ENCODE results near the gene TTBK1. TPM values are rescaled to one million over a fixed set of nuclear protein-coding genes. Genes with fewer than 3 reads are reported as not detected.

Gene TTBK1
- total RNA-seq, 6 donors from 2014 or later, result 0.06 to 0.20 (median 0.11) TPM; not detected in 2

GRCh38 chr6:43282060-43282459 lies 38.8 kb downstream of the TTBK1 start:
- ATAC-seq (ENCODE audit: low FRiP score in 2 of 2) (no peak), DNase-seq (no peak)
- H3K4me3 ChIP-seq, result no peak overlapping the region
- H3K4me1 ChIP-seq, result peaks cover 0 to 10% (median 0%) of the 10 kb centered on the region in 4 donors
- no peaks in the 10 kb centered on the region for H3K36me3 ChIP-seq
- TF ChIP-seq POLR2AphosphoS5 (IDR thresholded peaks at IDR 0.05) (no peak), POLR2A (IDR thresholded peaks at IDR 0.05) (no peak), CTCF (IDR thresholded peaks at IDR 0.05) (no peak)
- no peaks in the 10 kb centered on the region for H3K9me3 ChIP-seq
- no peak overlapping the region for H3K27ac ChIP-seq
- 54 to 56% methylated on average over 8 to 9 of the region's 9 CpGs for WGBS, 2 donors
- peaks cover 0 to 14% (median 7%) of the 10 kb centered on the region in 4 donors for H3K27me3 ChIP-seq

- DNase-seq (no peak), ATAC-seq (ENCODE audit: low FRiP score in 2 of 2) (no peak)
- H3K4me3 ChIP-seq, result no peak overlapping the region
- H3K27ac ChIP-seq, result no peak overlapping the region
- TF ChIP-seq POLR2A (IDR thresholded peaks at IDR 0.05), result no peak
- TF ChIP-seq POLR2AphosphoS5 (IDR thresholded peaks at IDR 0.05), result no peak
- TF ChIP-seq CTCF (IDR thresholded peaks at IDR 0.05), result no peak
- no peak for TF ChIP-seq EP300 (IDR thresholded peaks at IDR 0.05)
- H3K9me3 ChIP-seq, result no peaks in the 10 kb centered on the region
- WGBS, 2 donors, result 78 to 81% methylated on average over 20 to 32 of the region's 32 CpGs
- H3K36me3 ChIP-seq, result no peaks in the 10 kb centered on the region
- H3K4me1 ChIP-seq, result peaks cover 0 to 10% (median 0%) of the 10 kb centered on the region in 4 donors
- peaks cover 0 to 14% (median 7%) of the 10 kb centered on the region in 4 donors for H3K27me3 ChIP-seq
Measured at GRCh38 chr6:43282636-43283513, 39.6 kb downstream of the TTBK1 start.

GRCh38 chr6:43283514-43283901 lies 40.2 kb downstream of the TTBK1 start:
- DNase-seq (peak in 1 of 2 donors; percentile 65), ATAC-seq (ENCODE audit: low FRiP score in 2 of 2) (no peak)
- Histone ChIP-seq H3K4me1 (peaks cover 0 to 10% (median 0%) of the 10 kb centered on the region in 4 donors), H3K27me3 (peaks cover 0 to 14% (median 7%) of the 10 kb centered on the region in 4 donors), H3K4me3 (no peak overlapping the region), H3K9me3 (no peaks in the 10 kb centered on the region), H3K36me3 (no peaks in the 10 kb centered on the region), H3K27ac (no peak overlapping the region)
- 81 to 93% methylated on average over 7 to 13 of the region's 18 CpGs for WGBS, 2 donors
- no peak for TF ChIP-seq POLR2A (IDR thresholded peaks at IDR 0.05)
- TF ChIP-seq EP300 (IDR thresholded peaks at IDR 0.05), result no peak

GRCh38 chr6:43283905-43284304 lies 40.6 kb downstream of the TTBK1 start:
- Histone ChIP-seq H3K27me3 (peaks cover 0 to 14% (median 7%) of the 10 kb centered on the region in 4 donors), H3K4me3 (no peak overlapping the region), H3K4me1 (peaks cover 0 to 10% (median 0%) of the 10 kb centered on the region in 4 donors), H3K27ac (no peak overlapping the region), H3K9me3 (no peaks in the 10 kb centered on the region), H3K36me3 (no peaks in the 10 kb centered on the region)
- TF ChIP-seq POLR2AphosphoS5 (IDR thresholded peaks at IDR 0.05), result no peak
- no peak for TF ChIP-seq EP300 (IDR thresholded peaks at IDR 0.05)
- TF ChIP-seq POLR2A (IDR thresholded peaks at IDR 0.05), result no peak
- no peak for TF ChIP-seq CTCF (IDR thresholded peaks at IDR 0.05)
- DNase-seq (peak in 1 of 2 donors; percentile 58), ATAC-seq (ENCODE audit: low FRiP score in 2 of 2) (no peak)
- 90% methylated on average over 27 of the region's 27 CpGs; no CpG with 5 or more reads in 1 of the 2 donors for WGBS, 2 donors

GRCh38 chr6:43284991-43285781 lies 41.9 kb downstream of the TTBK1 start:
- Histone ChIP-seq H3K9me3 (no peaks in the 10 kb centered on the region), H3K4me3 (no peak overlapping the region), H3K36me3 (no peaks in the 10 kb centered on the region), H3K27me3 (peaks cover 0 to 14% (median 7%) of the 10 kb centered on the region in 4 donors), H3K27ac (no peak overlapping the region), H3K4me1 (peaks cover 0 to 10% (median 0%) of the 10 kb centered on the region in 4 donors)
- DNase-seq (peak in 1 of 2 donors; percentile 82), ATAC-seq (ENCODE audit: low FRiP score in 2 of 2) (no peak)
- WGBS, 2 donors, result 14 to 15% methylated on average over 16 to 18 of the region's 83 CpGs
- TF ChIP-seq CTCF (IDR thresholded peaks at IDR 0.05) (no peak), POLR2A (IDR thresholded peaks at IDR 0.05) (no peak), EP300 (IDR thresholded peaks at IDR 0.05) (no peak), POLR2AphosphoS5 (IDR thresholded peaks at IDR 0.05) (no peak)

Data from upper lobe of left lung (tissue), 6 donors.